Glutamatergic neuron (in vitro differentiated cells): Measurements from ENCODE around the gene NUP98. TPM values are rescaled to one million over a fixed set of nuclear protein-coding genes. Genes with fewer than 3 reads are reported as not detected.

ENCODE experiments used
- DNase-seq: peaks from one replicate; pipeline ENCODE4 v3.0.0; 2022
- H3K27ac Mint-ChIP-seq: one replicate; pipeline ENCODE4 v1.8.0; 2020; ENCODE audit warnings: mild to moderate bottlenecking, mixed read lengths, inconsistent platforms; ENCODE audit not compliant: unreplicated experiment
- H3K27me3 Mint-ChIP-seq: one replicate; pipeline ENCODE4 v1.8.0; 2020; ENCODE audit warnings: mild to moderate bottlenecking, moderate library complexity, mixed read lengths, inconsistent platforms; ENCODE audit not compliant: unreplicated experiment
- H3K36me3 Mint-ChIP-seq: one replicate; pipeline ENCODE4 v1.8.0; 2020; ENCODE audit warnings: mild to moderate bottlenecking, mixed read lengths, inconsistent platforms; ENCODE audit not compliant: unreplicated experiment
- H3K4me1 Mint-ChIP-seq: one replicate; pipeline ENCODE4 v1.8.0; 2020; ENCODE audit warnings: mild to moderate bottlenecking, low read depth, mixed read lengths, inconsistent platforms; ENCODE audit not compliant: unreplicated experiment
- H3K4me3 Mint-ChIP-seq: one replicate; pipeline ENCODE4 v1.8.0; 2020; ENCODE audit warnings: mild to moderate bottlenecking, mixed read lengths, inconsistent platforms; ENCODE audit not compliant: unreplicated experiment
- H3K9me3 Mint-ChIP-seq: one replicate; pipeline ENCODE4 v1.8.0; 2020; ENCODE audit warnings: mild to moderate bottlenecking, moderate library complexity, mixed read lengths, inconsistent platforms; ENCODE audit not compliant: unreplicated experiment
- CTCF ChIP-seq: fragments of 200-600 bp; sonication (generic); IDR thresholded peaks from one replicate; pipeline ENCODE4 v1.5.0; 2021; ENCODE audit not compliant: partially characterized antibody, unreplicated experiment
- total RNA-seq: library from RNA; stranded (reverse); fragmentation: NEBNext Ultra II Directional; extraction: Animal tissue kit (Norgen Biotek cat#: 25700); gene quantifications from one replicate; pipeline ENCODE4 v1.2.1, GENCODE V29; 2021; ENCODE audit not compliant: unreplicated experiment

NUP98 gene
- total RNA-seq, 1 donor from 2014 or later, result 49.6 TPM

GRCh38 chr11:3736816-3737215, 60.5 kb downstream of the NUP98 start:
- Mint-ChIP-seq H3K36me3 (peaks cover 4% of the 10 kb centered on the region), H3K27ac (no peak overlapping the region), H3K9me3 (no peaks in the 10 kb centered on the region), H3K4me3 (no peak overlapping the region), H3K27me3 (no peaks in the 10 kb centered on the region), H3K4me1 (no peaks in the 10 kb centered on the region)
- DNase-seq, result no peak
- no peak for TF ChIP-seq CTCF

GRCh38 chr11:3735827-3736226, 61.5 kb downstream of the NUP98 start:
- Mint-ChIP-seq H3K27ac (no peak overlapping the region), H3K9me3 (no peaks in the 10 kb centered on the region), H3K36me3 (peaks cover 4% of the 10 kb centered on the region), H3K4me1 (no peaks in the 10 kb centered on the region), H3K27me3 (no peaks in the 10 kb centered on the region), H3K4me3 (no peak overlapping the region)
- TF ChIP-seq CTCF, result no peak
- DNase-seq, result no peak

GRCh38 chr11:3732671-3733436, 64.5 kb downstream of the NUP98 start:
- no peak overlapping the region for H3K4me3 Mint-ChIP-seq
- H3K27ac Mint-ChIP-seq, result no peak overlapping the region
- no peaks in the 10 kb centered on the region for H3K4me1 Mint-ChIP-seq
- no peaks in the 10 kb centered on the region for H3K9me3 Mint-ChIP-seq
- no peaks in the 10 kb centered on the region for H3K27me3 Mint-ChIP-seq
- no peak for DNase-seq
- no peak for TF ChIP-seq CTCF
- peaks cover 8% of the 10 kb centered on the region for H3K36me3 Mint-ChIP-seq

- Mint-ChIP-seq H3K9me3 (no peaks in the 10 kb centered on the region), H3K4me1 (no peaks in the 10 kb centered on the region), H3K36me3 (peaks cover 4% of the 10 kb centered on the region), H3K4me3 (no peak overlapping the region), H3K27ac (peak overlapping the region; percentile 26), H3K27me3 (peaks cover 2% of the 10 kb centered on the region)
- no peak for TF ChIP-seq CTCF
- no peak for DNase-seq
These were observed 74.2 kb downstream of the NUP98 start for GRCh38 chr11:3723014-3723708.

GRCh38 chr11:3722100-3722499, 75.3 kb downstream of the NUP98 start:
- H3K9me3 Mint-ChIP-seq, result no peaks in the 10 kb centered on the region
- TF ChIP-seq CTCF, result no peak
- no peak overlapping the region for H3K4me3 Mint-ChIP-seq
- H3K27ac Mint-ChIP-seq, result no peak overlapping the region
- no peaks in the 10 kb centered on the region for H3K4me1 Mint-ChIP-seq
- no peaks in the 10 kb centered on the region for H3K36me3 Mint-ChIP-seq
- H3K27me3 Mint-ChIP-seq, result peaks cover 1% of the 10 kb centered on the region
- no peak for DNase-seq
